SK-N-SH treated with all-trans-retinoic acid at 6 μM for 48 hours (cell line): ENCODE results near the gene CD163.

ENCODE experiments used
- ATAC-seq: fragments of 200-7000 bp; cut with Tn5 transposase; 3 replicates; pipeline ENCODE4 v1.9.1; 2020; ENCODE audit warnings: mild to moderate bottlenecking, moderate library complexity
- ARNTL ChIP-seq: fragments of 450-650 bp; formaldehyde crosslinking; IDR thresholded peaks from 2 replicates; pipeline ENCODE4 v1.5.0; 2020; ENCODE audit warnings: low read depth, mild to moderate bottlenecking, moderate library complexity, borderline replicate concordance
- BACH2 ChIP-seq: fragments of 250-450 bp; sonication (Bioruptor Pico); IDR thresholded peaks from 2 replicates; pipeline ENCODE4 v1.9.0; 2021; ENCODE audit warnings: mild to moderate bottlenecking, borderline replicate concordance
- CREB5 ChIP-seq: fragments of 250-450 bp; sonication (Bioruptor Pico); IDR thresholded peaks from 2 replicates; pipeline ENCODE4 v1.5.1; 2020; ENCODE audit warnings: low read depth, mild to moderate bottlenecking, moderate library complexity
- CSDC2 ChIP-seq: fragments of 250-450 bp; sonication (Bioruptor Pico); IDR thresholded peaks from 2 replicates; pipeline ENCODE4 v1.5.0; 2020; ENCODE audit warnings: mild to moderate bottlenecking, moderate library complexity
- ESRRG ChIP-seq: fragments of 250-450 bp; sonication (Bioruptor Pico); IDR thresholded peaks from 2 replicates; pipeline ENCODE4 v1.6.1; 2021; ENCODE audit warnings: mild to moderate bottlenecking
- GLIS3 ChIP-seq: fragments of 250-450 bp; sonication (Bioruptor Pico); IDR thresholded peaks from 2 replicates; pipeline ENCODE4 v1.5.0; 2020; ENCODE audit warnings: mild to moderate bottlenecking, moderate library complexity
- ISL1 ChIP-seq: fragments of 250-450 bp; sonication (Bioruptor Pico); IDR thresholded peaks from 2 replicates; pipeline ENCODE4 v2.1.2; 2022; ENCODE audit warnings: mild to moderate bottlenecking, moderate library complexity
- OSR1 ChIP-seq: fragments of 250-450 bp; sonication (Bioruptor Pico); IDR thresholded peaks from 2 replicates; pipeline ENCODE4 v1.8.0; 2022; ENCODE audit warnings: moderate library complexity, mild to moderate bottlenecking, inconsistent platforms
- PATZ1 ChIP-seq: fragments of 250-450 bp; sonication (Bioruptor Pico); IDR thresholded peaks from 2 replicates; pipeline ENCODE4 v1.8.0; 2020; ENCODE audit warnings: mild to moderate bottlenecking, moderate library complexity, borderline replicate concordance
- PPARA ChIP-seq: fragments of 250-450 bp; sonication (Bioruptor Pico); IDR thresholded peaks from 2 replicates; pipeline ENCODE4 v1.5.0; 2020; ENCODE audit warnings: mild to moderate bottlenecking, borderline replicate concordance
- RARB ChIP-seq: fragments of 250-450 bp; sonication (Bioruptor Pico); IDR thresholded peaks from 2 replicates; pipeline ENCODE4 v1.8.0; 2021; ENCODE audit warnings: mild to moderate bottlenecking, moderate library complexity
- SNAI2 ChIP-seq: fragments of 250-450 bp; sonication (Bioruptor Pico); IDR thresholded peaks from 2 replicates; pipeline ENCODE4 v1.5.0; 2020; ENCODE audit warnings: mild to moderate bottlenecking, moderate library complexity
- TOX ChIP-seq: fragments of 250-450 bp; sonication (Bioruptor Pico); IDR thresholded peaks from 2 replicates; pipeline ENCODE4 v1.8.0; 2021; ENCODE audit warnings: mild to moderate bottlenecking, moderate library complexity, borderline replicate concordance
- ZC3H10 ChIP-seq: fragments of 250-450 bp; sonication (Bioruptor Pico); IDR thresholded peaks from 2 replicates; pipeline ENCODE4 v1.5.1; 2021; ENCODE audit warnings: mild to moderate bottlenecking, moderate library complexity
- ZFP30 ChIP-seq: fragments of 450-650 bp; formaldehyde crosslinking; IDR thresholded peaks from 2 replicates; pipeline ENCODE4 v1.5.0; 2022; ENCODE audit warnings: mild to moderate bottlenecking, moderate library complexity
- ZNF565 ChIP-seq: fragments of 450-650 bp; formaldehyde crosslinking; conservative IDR thresholded peaks from 2 replicates; pipeline ENCODE4 v1.5.0; 2020; ENCODE audit warnings: low read depth, mild to moderate bottlenecking, moderate library complexity
- ZNF70 ChIP-seq: fragments of 450-650 bp; formaldehyde crosslinking; IDR thresholded peaks from 2 replicates; pipeline ENCODE4 v1.5.0; 2020; ENCODE audit warnings: mild to moderate bottlenecking, moderate library complexity
- ZNF8 ChIP-seq: fragments of 450-650 bp; formaldehyde crosslinking; IDR thresholded peaks from 2 replicates; pipeline ENCODE4 v1.5.0; 2020; ENCODE audit warnings: mild to moderate bottlenecking, moderate library complexity
- TF ChIP-seq, protein P1 (sequence below): fragments of 250-450 bp; sonication (Bioruptor Pico); IDR thresholded peaks from 2 replicates; pipeline ENCODE4 v1.5.0; 2020; ENCODE audit warnings: mild to moderate bottlenecking, moderate library complexity

Gene CD163

DNA sequence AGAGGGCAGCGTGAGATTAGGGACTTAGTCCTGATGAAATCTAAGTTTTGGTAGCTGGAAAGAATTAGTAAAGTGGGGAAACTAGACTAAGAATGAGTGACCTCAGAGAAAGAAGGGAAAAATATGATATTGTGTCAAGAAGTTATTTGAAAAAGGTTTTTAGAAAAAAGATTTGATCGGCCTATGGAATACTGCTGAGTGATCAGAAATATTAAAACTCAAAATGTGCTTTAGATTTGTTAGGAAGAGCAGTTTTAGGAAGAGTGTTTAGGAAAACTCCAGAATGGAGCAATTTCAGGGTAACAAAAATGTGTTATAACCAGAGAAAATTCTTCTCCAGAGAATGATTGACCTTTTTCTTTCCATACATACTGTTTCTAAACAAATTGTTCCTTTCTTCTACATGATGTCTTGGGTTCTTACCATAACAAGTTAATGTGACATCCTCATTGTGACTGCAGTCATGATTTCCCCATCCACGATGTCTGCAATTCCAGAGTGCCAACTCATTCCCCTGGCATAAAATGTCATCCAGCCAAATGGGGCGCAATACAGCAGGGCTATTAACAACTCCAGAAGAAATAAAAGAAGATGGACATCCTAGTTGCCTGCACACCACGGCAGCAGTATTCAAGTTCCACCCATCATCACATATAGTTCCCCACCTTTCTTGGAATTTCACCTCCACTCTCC lies 71.4 kb downstream of the CD163 start:
- ATAC-seq: no peak
- TF ChIP-seq GLIS3: no peak
- no peak for TF ChIP-seq RARB (CRISPR knock-in tag)
- TF ChIP-seq, protein P1, sequence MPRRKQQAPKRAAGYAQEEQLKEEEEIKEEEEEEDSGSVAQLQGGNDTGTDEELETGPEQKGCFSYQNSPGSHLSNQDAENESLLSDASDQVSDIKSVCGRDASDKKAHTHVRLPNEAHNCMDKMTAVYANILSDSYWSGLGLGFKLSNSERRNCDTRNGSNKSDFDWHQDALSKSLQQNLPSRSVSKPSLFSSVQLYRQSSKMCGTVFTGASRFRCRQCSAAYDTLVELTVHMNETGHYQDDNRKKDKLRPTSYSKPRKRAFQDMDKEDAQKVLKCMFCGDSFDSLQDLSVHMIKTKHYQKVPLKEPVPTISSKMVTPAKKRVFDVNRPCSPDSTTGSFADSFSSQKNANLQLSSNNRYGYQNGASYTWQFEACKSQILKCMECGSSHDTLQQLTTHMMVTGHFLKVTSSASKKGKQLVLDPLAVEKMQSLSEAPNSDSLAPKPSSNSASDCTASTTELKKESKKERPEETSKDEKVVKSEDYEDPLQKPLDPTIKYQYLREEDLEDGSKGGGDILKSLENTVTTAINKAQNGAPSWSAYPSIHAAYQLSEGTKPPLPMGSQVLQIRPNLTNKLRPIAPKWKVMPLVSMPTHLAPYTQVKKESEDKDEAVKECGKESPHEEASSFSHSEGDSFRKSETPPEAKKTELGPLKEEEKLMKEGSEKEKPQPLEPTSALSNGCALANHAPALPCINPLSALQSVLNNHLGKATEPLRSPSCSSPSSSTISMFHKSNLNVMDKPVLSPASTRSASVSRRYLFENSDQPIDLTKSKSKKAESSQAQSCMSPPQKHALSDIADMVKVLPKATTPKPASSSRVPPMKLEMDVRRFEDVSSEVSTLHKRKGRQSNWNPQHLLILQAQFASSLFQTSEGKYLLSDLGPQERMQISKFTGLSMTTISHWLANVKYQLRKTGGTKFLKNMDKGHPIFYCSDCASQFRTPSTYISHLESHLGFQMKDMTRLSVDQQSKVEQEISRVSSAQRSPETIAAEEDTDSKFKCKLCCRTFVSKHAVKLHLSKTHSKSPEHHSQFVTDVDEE (CRISPR knock-in tag): no peak
- TF ChIP-seq PATZ1 (CRISPR knock-in tag): no peak
- no peak for TF ChIP-seq OSR1
- TF ChIP-seq ZNF8: no peak
- no peak for TF ChIP-seq SNAI2
- TF ChIP-seq ZC3H10 (CRISPR knock-in tag): no peak
- no peak for TF ChIP-seq ISL1 (CRISPR knock-in tag)
- no peak for TF ChIP-seq BACH2 (CRISPR knock-in tag)
- TF ChIP-seq ZNF565: no peak
- TF ChIP-seq ZFP30: no peak
- TF ChIP-seq CSDC2 (CRISPR knock-in tag): no peak
- no peak for TF ChIP-seq ARNTL (CRISPR knock-in tag)
- TF ChIP-seq ZNF70 (CRISPR knock-in tag): no peak
- TF ChIP-seq PPARA: no peak
- no peak for TF ChIP-seq ESRRG (CRISPR knock-in tag)
- no peak for TF ChIP-seq CREB5 (CRISPR knock-in tag)
- no peak for TF ChIP-seq TOX
